ENCODE data around the gene ASCC3.

ASCC3 gene

GRCh38 chr6:100593522-100593921, 287.6 kb downstream of the ASCC3 start:
- Histone ChIP-seq H3K27ac (ENCODE audit: low read depth, low read length) (no peak overlapping the region), H3K9me3 (ENCODE audit: control insufficient read depth, insufficient read depth, low read length) (no peaks in the 10 kb centered on the region), H3K36me3 (ENCODE audit: control insufficient read depth, low read length) (peaks cover 16% of the 10 kb centered on the region), H3K9me2 (replicated peaks; ENCODE audit: control insufficient read depth, low read length) (no peaks in the 10 kb centered on the region), H3K4me2 (ENCODE audit: low read length) (no peak overlapping the region), H3K79me2 (ENCODE audit: control insufficient read depth, low read length) (no peaks in the 10 kb centered on the region), H3F3A (ENCODE audit: control insufficient read depth, insufficient read depth) (no peaks in the 10 kb centered on the region), H3K4me3 (ENCODE audit: low read length) (no peak overlapping the region), H4K20me1 (ENCODE audit: control insufficient read depth, insufficient read depth, low read depth, low read length) (no peaks in the 10 kb centered on the region), H3K27me3 (ENCODE audit: control insufficient read depth, low read length) (no peaks in the 10 kb centered on the region), H3K4me1 (ENCODE audit: control insufficient read depth, low read length) (no peaks in the 10 kb centered on the region)
- TF ChIP-seq CTCF (IDR thresholded peaks at IDR 0.05; ENCODE audit: low read depth, low read length, poor library complexity, severe bottlenecking) (no peak), EZH2phosphoT487 (IDR thresholded peaks at IDR 0.05; ENCODE audit: borderline replicate concordance, low read length) (no peak)

GRCh38 chr6:100592929-100593328, 288.2 kb downstream of the ASCC3 start:
- Histone ChIP-seq H3K79me2 (ENCODE audit: control insufficient read depth, low read length) (no peaks in the 10 kb centered on the region), H3K4me3 (ENCODE audit: low read length) (no peak overlapping the region), H3K27me3 (ENCODE audit: control insufficient read depth, low read length) (no peaks in the 10 kb centered on the region), H3F3A (ENCODE audit: control insufficient read depth, insufficient read depth) (no peaks in the 10 kb centered on the region), H3K4me2 (ENCODE audit: low read length) (no peak overlapping the region), H3K9me3 (ENCODE audit: control insufficient read depth, insufficient read depth, low read length) (no peaks in the 10 kb centered on the region), H3K36me3 (ENCODE audit: control insufficient read depth, low read length) (peaks cover 18% of the 10 kb centered on the region), H4K20me1 (ENCODE audit: control insufficient read depth, insufficient read depth, low read depth, low read length) (no peaks in the 10 kb centered on the region), H3K27ac (ENCODE audit: low read depth, low read length) (no peak overlapping the region), H3K9me2 (replicated peaks; ENCODE audit: control insufficient read depth, low read length) (no peaks in the 10 kb centered on the region), H3K4me1 (ENCODE audit: control insufficient read depth, low read length) (no peaks in the 10 kb centered on the region)
- no peak for TF ChIP-seq EZH2phosphoT487 (IDR thresholded peaks at IDR 0.05; ENCODE audit: borderline replicate concordance, low read length)
- no peak for TF ChIP-seq CTCF (IDR thresholded peaks at IDR 0.05; ENCODE audit: low read depth, low read length, poor library complexity, severe bottlenecking)

- Histone ChIP-seq H3K4me1 (ENCODE audit: control insufficient read depth, low read length) (no peaks in the 10 kb centered on the region), H3F3A (ENCODE audit: control insufficient read depth, insufficient read depth) (no peaks in the 10 kb centered on the region), H3K27ac (ENCODE audit: low read depth, low read length) (no peak overlapping the region), H3K4me3 (ENCODE audit: low read length) (no peak overlapping the region), H3K4me2 (ENCODE audit: low read length) (no peak overlapping the region), H3K79me2 (ENCODE audit: control insufficient read depth, low read length) (no peaks in the 10 kb centered on the region), H3K9me2 (replicated peaks; ENCODE audit: control insufficient read depth, low read length) (no peaks in the 10 kb centered on the region), H3K9me3 (ENCODE audit: control insufficient read depth, insufficient read depth, low read length) (no peaks in the 10 kb centered on the region), H3K27me3 (ENCODE audit: control insufficient read depth, low read length) (no peaks in the 10 kb centered on the region), H3K36me3 (ENCODE audit: control insufficient read depth, low read length) (no peaks in the 10 kb centered on the region), H4K20me1 (ENCODE audit: control insufficient read depth, insufficient read depth, low read depth, low read length) (no peaks in the 10 kb centered on the region)
- no peak for TF ChIP-seq CTCF (IDR thresholded peaks at IDR 0.05; ENCODE audit: low read depth, low read length, poor library complexity, severe bottlenecking)
- no peak for TF ChIP-seq EZH2phosphoT487 (IDR thresholded peaks at IDR 0.05; ENCODE audit: borderline replicate concordance, low read length)
These were observed 303.7 kb downstream of the ASCC3 start for GRCh38 chr6:100577425-100577824.

GRCh38 chr6:100575921-100576320, 305.2 kb downstream of the ASCC3 start:
- TF ChIP-seq CTCF (IDR thresholded peaks at IDR 0.05; ENCODE audit: low read depth, low read length, poor library complexity, severe bottlenecking) (no peak), EZH2phosphoT487 (IDR thresholded peaks at IDR 0.05; ENCODE audit: borderline replicate concordance, low read length) (no peak)
- Histone ChIP-seq H3K4me3 (ENCODE audit: low read length) (no peak overlapping the region), H3K27me3 (ENCODE audit: control insufficient read depth, low read length) (no peaks in the 10 kb centered on the region), H3K4me1 (ENCODE audit: control insufficient read depth, low read length) (no peaks in the 10 kb centered on the region), H4K20me1 (ENCODE audit: control insufficient read depth, insufficient read depth, low read depth, low read length) (no peaks in the 10 kb centered on the region), H3K36me3 (ENCODE audit: control insufficient read depth, low read length) (peaks cover 3% of the 10 kb centered on the region; the same call in 1 of the 2 replicates), H3K4me2 (ENCODE audit: low read length) (no peak overlapping the region), H3K27ac (ENCODE audit: low read depth, low read length) (no peak overlapping the region), H3F3A (ENCODE audit: control insufficient read depth, insufficient read depth) (no peaks in the 10 kb centered on the region), H3K9me3 (ENCODE audit: control insufficient read depth, insufficient read depth, low read length) (no peaks in the 10 kb centered on the region), H3K9me2 (replicated peaks; ENCODE audit: control insufficient read depth, low read length) (no peaks in the 10 kb centered on the region), H3K79me2 (ENCODE audit: control insufficient read depth, low read length) (no peaks in the 10 kb centered on the region)

All from DOHH2 (cell line).